Skeletal muscle satellite cell (primary cell): ENCODE results near the gene SLC25A28.

Experiments used
- H3K27me3 ChIP-seq: 2 replicates; pipeline ENCODE4 v1.7.0; 2013; ENCODE audit warnings: low read length; ENCODE audit not compliant: control insufficient read depth, insufficient read depth
- H3K36me3 ChIP-seq: 2 replicates; pipeline ENCODE4 v1.7.0; 2013; ENCODE audit warnings: mild to moderate bottlenecking, control low read depth, low read length; ENCODE audit not compliant: insufficient read depth
- H3K4me1 ChIP-seq: 2 replicates; pipeline ENCODE4 v1.7.0; 2013; ENCODE audit warnings: low read length; ENCODE audit not compliant: control insufficient read depth, insufficient read depth
- H3K4me2 ChIP-seq: 2 replicates; pipeline ENCODE4 v1.7.0; 2013; ENCODE audit warnings: mild to moderate bottlenecking, low read length
- H3K4me3 ChIP-seq: 2 replicates; pipeline ENCODE4 v1.7.0; 2013; ENCODE audit warnings: low read length
- H3K9ac ChIP-seq: 2 replicates; pipeline ENCODE4 v1.7.0; 2013; ENCODE audit warnings: mild to moderate bottlenecking, low read depth, low read length, moderate library complexity
- H3K9me3 ChIP-seq: replicated peaks from 2 replicates; pipeline ENCODE4 v1.7.0; 2013; ENCODE audit warnings: mild to moderate bottlenecking, control low read depth, low read length

The SLC25A28 gene

DNA sequence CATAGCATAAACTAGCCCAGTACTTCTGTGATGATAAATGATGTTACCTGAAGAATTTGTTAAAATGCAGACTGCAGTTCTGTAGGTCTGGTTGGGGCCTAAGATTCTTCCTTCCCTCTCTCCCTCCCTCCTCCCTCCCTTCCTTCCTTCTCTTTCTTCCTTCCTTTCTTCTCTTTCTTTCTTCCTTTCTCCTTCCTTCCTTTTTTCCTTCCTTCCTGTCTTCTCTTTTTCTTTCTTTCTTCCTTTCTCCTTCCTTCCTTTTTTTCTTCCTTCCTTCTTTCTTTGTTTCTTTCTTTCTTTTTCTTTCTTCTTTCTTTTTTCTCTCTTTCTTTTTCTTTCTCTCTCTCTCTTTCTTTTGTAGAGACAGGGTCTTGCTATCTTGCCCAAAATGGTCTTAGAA lies 3.7 kb upstream of the SLC25A28 start:
- Histone ChIP-seq H3K4me3 (no peak overlapping the region), H3K27me3 (no peaks in the 10 kb centered on the region), H3K36me3 (no peaks in the 10 kb centered on the region), H3K9me3 (no peaks in the 10 kb centered on the region), H3K4me2 (no peak overlapping the region), H3K4me1 (peaks cover 9% of the 10 kb centered on the region), H3K9ac (no peak overlapping the region)

DNA sequence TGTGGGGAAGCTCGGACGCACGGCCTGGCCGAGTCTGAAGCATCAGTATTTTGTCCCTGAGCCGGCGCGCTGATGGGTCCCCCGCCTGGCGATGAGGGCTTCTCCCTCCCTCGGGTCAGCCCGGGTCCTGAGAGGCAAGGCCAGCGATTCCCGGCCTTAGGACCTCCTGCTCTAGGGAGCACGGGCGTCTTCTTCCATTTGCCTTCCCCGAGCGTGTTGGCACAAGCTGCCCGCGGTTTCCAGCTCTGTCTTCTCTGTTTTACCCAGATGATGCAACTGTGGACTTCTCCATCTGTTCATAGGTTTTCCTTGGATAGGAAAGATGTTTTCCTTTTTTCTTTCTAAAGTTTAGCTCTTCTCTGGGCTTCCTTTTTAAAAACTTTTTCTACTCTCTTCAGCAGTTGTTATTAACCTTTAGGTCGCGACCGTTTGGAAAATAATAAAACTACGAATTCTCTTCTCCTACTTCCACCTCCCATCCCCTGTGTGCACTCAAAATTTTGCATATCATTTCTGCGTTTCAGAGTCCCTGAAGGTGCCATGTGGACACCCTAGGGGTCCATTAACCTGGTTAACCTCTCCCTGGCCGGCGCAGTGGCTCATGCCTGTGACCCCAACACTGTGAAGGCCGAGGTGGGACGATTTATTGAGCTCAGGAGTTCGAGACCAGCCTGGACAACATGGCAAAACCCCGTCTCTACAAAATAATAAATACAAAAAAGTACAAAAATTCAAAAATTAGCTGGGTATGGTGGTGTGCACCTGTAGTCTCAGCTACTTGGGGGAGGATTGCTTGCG lies 1.4 kb upstream of the SLC25A28 start:
- Histone ChIP-seq H3K9ac (peak overlapping the region; percentile 96), H3K36me3 (no peaks in the 10 kb centered on the region), H3K4me1 (peaks cover 21% of the 10 kb centered on the region), H3K4me2 (peak overlapping the region; percentile 85), H3K4me3 (peak overlapping the region; percentile 71), H3K27me3 (no peaks in the 10 kb centered on the region), H3K9me3 (no peaks in the 10 kb centered on the region)

DNA sequence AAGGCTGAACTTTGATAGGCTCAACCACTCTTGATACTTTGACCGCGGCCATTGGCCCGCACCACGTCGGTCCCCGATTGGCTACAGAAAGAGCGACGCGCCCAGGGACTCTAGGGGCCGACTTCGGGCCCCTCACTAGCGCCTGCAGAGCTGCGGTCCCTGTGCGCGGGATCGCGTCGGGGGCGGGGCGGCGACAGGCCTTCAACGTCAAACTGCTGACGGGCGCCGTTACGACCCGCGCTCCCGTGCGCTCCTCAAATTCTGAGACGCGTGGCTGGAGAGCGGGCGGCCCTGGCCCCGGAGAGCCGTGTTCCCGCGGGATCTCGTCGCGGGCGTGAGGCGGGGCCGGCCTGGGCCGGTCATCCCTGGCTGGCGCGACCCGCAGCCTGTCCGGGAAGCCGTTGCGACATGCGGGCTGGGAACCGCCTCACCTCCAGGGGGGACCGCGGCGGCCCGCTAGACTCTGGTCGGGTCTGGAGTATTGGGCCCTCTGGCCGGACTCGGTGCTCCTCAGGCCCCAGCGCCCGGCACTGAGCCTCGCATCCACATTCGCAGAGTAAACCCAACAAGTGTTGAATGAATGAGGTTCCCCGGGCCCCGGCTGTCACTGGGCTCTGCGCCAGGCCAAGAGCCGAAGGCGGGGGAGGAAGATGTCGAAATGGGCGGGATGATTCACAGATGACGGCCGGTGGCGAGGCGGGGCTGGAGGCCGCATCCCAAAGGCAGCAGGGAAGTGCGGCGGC lies 643 bp upstream of the SLC25A28 start:
- Histone ChIP-seq H3K4me3 (peak overlapping the region; percentile 71), H3K4me2 (peak overlapping the region; percentile 85), H3K4me1 (peaks cover 21% of the 10 kb centered on the region), H3K9ac (peak overlapping the region; percentile 96), H3K36me3 (no peaks in the 10 kb centered on the region), H3K27me3 (no peaks in the 10 kb centered on the region), H3K9me3 (no peaks in the 10 kb centered on the region)

DNA sequence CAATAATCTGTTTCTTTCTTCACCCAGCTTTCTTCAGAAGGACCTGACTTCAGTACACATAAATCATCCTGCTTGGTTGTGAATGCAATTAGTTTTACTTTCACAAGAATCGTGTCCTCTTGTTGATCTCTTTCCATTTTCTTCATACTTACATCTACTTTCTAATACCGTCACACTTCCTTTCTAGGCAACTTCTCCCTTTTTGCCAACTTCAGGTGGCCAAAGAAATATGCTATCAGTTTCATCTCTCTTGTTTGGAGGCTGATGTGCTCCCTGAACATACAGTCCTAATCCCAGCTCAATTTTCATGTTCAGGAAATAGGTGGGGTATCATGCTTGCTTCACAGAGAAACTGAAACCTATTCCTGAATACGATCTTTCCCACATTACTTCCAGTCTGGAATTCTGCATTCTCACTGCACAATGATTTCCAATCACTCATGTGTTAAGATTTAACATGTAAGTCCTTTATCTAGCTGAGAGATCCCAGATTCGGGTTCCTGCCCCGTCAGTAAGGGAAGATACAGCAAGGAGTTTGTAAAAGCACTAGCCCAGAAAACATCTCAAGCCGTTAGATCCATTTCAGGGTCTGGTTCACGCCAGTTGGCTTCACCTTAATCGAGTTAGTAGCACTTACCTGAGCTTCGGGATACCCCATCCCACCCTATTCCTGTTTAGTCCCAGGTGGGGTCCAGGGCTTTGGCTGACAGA lies 994 bp downstream of the SLC25A28 start:
- Histone ChIP-seq H3K4me2 (peak overlapping the region; percentile 88), H3K9me3 (no peaks in the 10 kb centered on the region)

DNA sequence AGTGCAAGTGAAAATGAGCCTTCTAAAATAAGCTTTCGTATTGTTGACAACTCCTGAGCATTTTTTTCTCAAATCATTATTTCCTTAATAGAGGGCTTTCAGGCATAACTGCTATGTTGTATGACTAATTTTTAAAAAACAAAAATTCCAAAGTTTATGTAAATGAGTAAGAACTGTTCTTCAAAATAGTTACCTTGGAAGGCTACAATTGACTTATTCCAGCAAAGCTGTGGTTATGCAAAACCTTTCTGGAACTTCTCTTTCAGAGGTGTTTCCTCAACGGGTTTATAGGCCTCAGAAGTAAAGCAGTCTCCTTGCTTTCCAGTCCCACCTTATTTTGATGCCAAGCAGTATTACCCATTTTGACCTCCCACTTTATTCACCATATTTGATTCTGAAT lies 2.5 kb downstream of the SLC25A28 start:
- H3K9ac ChIP-seq: peak overlapping the region; percentile 97
- peak overlapping the region; percentile 92 for H3K4me3 ChIP-seq
- H3K9me3 ChIP-seq: no peaks in the 10 kb centered on the region
- H3K36me3 ChIP-seq: peaks cover 15% of the 10 kb centered on the region
- H3K4me1 ChIP-seq: peaks cover 21% of the 10 kb centered on the region
- no peaks in the 10 kb centered on the region for H3K27me3 ChIP-seq
- H3K4me2 ChIP-seq: peak overlapping the region; percentile 88

More for the DNA sequence above, 994 bp downstream of the SLC25A28 start:
- Histone ChIP-seq H3K4me1 (peaks cover 21% of the 10 kb centered on the region), H3K9ac (peak overlapping the region; percentile 97), H3K27me3 (no peaks in the 10 kb centered on the region), H3K4me3 (peak overlapping the region; percentile 92), H3K36me3 (no peaks in the 10 kb centered on the region)

DNA sequence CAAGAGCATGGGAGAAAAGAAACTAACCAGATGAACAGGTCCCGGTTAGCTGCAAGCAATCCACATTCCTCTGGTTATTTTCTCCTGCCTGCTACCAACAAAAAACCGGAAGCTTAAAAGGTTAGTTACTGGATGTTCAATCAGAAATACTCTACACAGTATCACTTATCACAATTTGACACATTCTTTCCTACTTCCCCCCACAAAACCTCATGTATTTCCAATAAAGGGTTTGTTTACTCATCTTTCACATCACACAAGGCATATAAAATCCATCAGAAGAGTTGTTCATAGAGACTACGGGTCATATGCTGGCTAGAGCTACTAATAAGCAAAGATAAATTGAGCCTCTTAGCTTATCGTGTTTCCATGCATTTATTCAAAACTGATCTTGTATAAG lies 4.8 kb downstream of the SLC25A28 start:
- H3K9ac ChIP-seq: no peak overlapping the region
- peaks cover 34% of the 10 kb centered on the region for H3K36me3 ChIP-seq
- H3K9me3 ChIP-seq: no peaks in the 10 kb centered on the region
- no peaks in the 10 kb centered on the region for H3K27me3 ChIP-seq
- no peak overlapping the region for H3K4me3 ChIP-seq
- H3K4me1 ChIP-seq: peaks cover 13% of the 10 kb centered on the region
- H3K4me2 ChIP-seq: no peak overlapping the region

DNA sequence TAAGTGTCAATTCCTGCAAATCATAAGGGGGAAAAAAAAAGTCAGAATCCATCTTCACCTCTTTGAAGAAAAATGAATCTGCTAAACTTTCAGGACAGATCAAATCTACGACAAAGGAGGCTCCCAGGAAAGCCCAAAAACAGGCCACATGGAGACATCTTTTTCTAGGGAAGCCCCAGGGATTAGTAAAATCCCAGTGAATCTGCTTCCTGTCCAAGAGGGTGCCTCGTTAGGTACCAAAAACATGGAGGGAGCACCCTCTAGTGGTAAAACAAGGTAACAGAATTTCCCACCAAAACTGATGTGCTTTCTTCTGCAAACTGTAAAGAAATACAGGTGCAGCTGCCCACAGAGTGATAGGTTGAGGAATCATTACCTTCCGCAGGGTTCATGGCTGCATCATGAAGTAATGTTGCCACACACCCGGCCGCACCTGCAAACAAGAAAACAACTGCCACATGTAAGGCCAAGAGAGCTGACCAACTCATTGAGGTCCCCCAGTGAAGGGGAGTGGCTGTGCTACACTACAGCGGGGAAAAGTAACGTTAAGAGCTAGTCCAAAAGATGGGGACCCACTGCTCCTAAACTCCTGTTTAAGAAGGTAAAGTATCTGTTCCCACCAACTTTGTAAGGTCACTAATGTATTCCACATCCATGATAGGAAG lies 7.9 kb downstream of the SLC25A28 start:
- no peaks in the 10 kb centered on the region for H3K27me3 ChIP-seq
- H3K4me2 ChIP-seq: no peak overlapping the region
- no peak overlapping the region for H3K9ac ChIP-seq
- H3K9me3 ChIP-seq: no peaks in the 10 kb centered on the region
- H3K4me1 ChIP-seq: no peaks in the 10 kb centered on the region
- no peak overlapping the region for H3K4me3 ChIP-seq
- H3K36me3 ChIP-seq: peaks cover 50% of the 10 kb centered on the region

DNA sequence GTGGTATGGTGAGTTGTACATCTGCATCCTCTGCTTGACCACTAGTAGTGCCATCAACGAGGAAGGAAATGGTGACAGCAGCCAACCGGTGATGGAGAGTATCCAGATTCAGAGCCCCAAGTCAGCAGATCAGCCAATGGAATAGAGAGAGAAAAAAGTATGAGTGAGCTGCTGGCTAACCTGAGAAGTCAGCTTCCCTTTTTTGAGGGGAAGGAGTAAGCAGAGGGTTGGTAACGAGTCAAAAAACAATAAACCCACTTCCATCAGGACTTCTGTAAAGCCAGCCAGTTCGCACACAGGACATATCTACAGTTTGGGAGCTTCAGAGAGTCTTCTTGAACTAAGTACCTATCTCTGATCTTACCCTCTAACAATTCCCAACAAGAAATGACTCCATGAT lies 8.9 kb downstream of the SLC25A28 start:
- Histone ChIP-seq H3K4me1 (no peaks in the 10 kb centered on the region), H3K27me3 (no peaks in the 10 kb centered on the region), H3K36me3 (peaks cover 50% of the 10 kb centered on the region), H3K9me3 (no peaks in the 10 kb centered on the region), H3K4me2 (no peak overlapping the region), H3K4me3 (no peak overlapping the region), H3K9ac (no peak overlapping the region)

DNA sequence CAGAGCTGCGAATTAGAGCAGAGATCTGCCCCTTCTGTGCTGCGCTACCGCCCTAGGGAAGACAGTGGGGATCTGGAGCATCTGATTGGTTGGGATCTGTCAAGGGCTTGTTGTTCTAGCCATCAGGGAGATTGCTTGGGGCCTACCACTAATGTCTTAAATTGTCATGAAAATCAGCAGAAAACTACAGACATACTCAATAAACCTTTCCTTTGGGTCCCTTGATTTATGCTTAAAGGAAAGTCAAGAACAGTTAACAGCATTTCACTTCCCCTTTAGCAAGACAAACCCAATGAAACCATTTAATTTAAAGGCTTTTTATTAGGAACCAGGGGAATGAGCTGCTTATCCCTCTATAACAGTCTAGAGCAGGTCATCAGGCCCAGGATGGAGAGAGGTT lies 10.0 kb downstream of the SLC25A28 start:
- Histone ChIP-seq H3K4me2 (no peak overlapping the region), H3K9me3 (no peaks in the 10 kb centered on the region), H3K4me3 (no peak overlapping the region), H3K27me3 (no peaks in the 10 kb centered on the region), H3K36me3 (peaks cover 50% of the 10 kb centered on the region), H3K4me1 (no peaks in the 10 kb centered on the region), H3K9ac (no peak overlapping the region)

DNA sequence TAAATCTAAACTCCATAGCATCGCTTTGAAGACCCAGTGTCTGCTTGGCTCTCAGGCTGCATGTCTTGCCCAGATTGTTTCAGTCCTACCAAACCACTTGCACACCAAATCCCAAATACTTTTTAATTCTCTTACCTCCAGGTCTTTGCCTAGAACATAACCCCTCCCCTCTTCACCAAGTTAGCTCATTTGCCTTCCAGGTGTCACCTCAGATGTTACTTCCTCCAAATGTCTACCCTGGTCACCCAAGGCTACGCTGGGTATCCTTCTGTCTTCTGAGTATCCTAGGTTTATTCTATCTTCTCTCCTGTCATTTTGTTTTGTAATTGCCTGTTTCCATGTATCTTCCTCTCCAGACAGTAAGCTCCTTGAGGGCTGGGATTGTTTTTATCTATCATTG lies 11.1 kb downstream of the SLC25A28 start:
- Histone ChIP-seq H3K4me2 (no peak overlapping the region), H3K9me3 (no peaks in the 10 kb centered on the region), H3K9ac (no peak overlapping the region), H3K27me3 (no peaks in the 10 kb centered on the region), H3K4me3 (no peak overlapping the region), H3K4me1 (no peaks in the 10 kb centered on the region), H3K36me3 (peaks cover 49% of the 10 kb centered on the region)

DNA sequence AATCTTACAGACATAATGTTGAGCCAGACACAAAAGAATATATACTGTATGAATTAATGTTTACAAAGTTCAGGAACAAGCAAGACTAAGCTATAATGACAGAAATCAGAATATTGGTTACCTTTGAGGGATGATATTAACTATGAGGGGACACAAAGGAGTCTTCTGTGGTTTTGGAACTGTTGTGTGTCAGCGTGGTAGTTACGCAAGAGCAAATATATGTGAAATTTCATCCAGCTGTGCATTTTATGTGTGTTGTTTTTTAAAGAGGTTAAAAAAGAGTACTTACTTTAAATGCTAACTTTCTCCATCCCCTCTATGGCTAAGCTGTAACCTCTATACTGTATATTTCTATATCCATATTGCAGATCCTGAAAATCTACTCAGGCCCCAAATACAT lies 14.9 kb downstream of the SLC25A28 start:
- Histone ChIP-seq H3K36me3 (peaks cover 16% of the 10 kb centered on the region), H3K9me3 (no peaks in the 10 kb centered on the region), H3K9ac (no peak overlapping the region), H3K27me3 (peaks cover 3% of the 10 kb centered on the region), H3K4me2 (no peak overlapping the region), H3K4me3 (no peak overlapping the region), H3K4me1 (no peaks in the 10 kb centered on the region)
